Esophagus muscularis mucosa (tissue), 4 donors: ENCODE results near the gene OR10T2.

ENCODE experiments used
- EP300 ChIP-seq: sonication (generic); formaldehyde crosslinking; IDR thresholded peaks from one replicate; pipeline ENCODE4 v1.6.1; 2017; ENCODE audit warnings: antibody characterized with exemption
- POLR2A ChIP-seq: fragments of 450-650 bp; IDR thresholded peaks from one replicate; pipeline ENCODE4 v1.6.1; 2017; ENCODE audit warnings: antibody characterized with exemption, moderate library complexity, mild to moderate bottlenecking, low read depth
- POLR2AphosphoS5 ChIP-seq, 2 donors: sonication (generic); formaldehyde crosslinking; IDR thresholded peaks; one replicate each; pipeline ENCODE4 v1.6.1; 2017; ENCODE audit warnings: antibody characterized with exemption in 2 of 2
- TF ChIP-seq, protein P1 (sequence below), 3 experiments: fragments of 200-600 bp in 2 of 3; fragments of 450-650 bp in 1 of 3; sonication (generic) in 2 of 3; IDR thresholded peaks; one replicate each; pipeline ENCODE4 v1.5.1; 2017 to 2019; ENCODE audit warnings: antibody characterized with exemption in 3 of 3, mild to moderate bottlenecking in 2 of 3, moderate library complexity in 1 of 3

GRCh38 chr1:158407092-158407491 is 7.8 kb upstream of the OR10T2 start:
- TF ChIP-seq POLR2AphosphoS5 (IDR thresholded peaks at IDR 0.05) (no peak), POLR2A (no peak), EP300 (no peak)
- TF ChIP-seq, protein P1, sequence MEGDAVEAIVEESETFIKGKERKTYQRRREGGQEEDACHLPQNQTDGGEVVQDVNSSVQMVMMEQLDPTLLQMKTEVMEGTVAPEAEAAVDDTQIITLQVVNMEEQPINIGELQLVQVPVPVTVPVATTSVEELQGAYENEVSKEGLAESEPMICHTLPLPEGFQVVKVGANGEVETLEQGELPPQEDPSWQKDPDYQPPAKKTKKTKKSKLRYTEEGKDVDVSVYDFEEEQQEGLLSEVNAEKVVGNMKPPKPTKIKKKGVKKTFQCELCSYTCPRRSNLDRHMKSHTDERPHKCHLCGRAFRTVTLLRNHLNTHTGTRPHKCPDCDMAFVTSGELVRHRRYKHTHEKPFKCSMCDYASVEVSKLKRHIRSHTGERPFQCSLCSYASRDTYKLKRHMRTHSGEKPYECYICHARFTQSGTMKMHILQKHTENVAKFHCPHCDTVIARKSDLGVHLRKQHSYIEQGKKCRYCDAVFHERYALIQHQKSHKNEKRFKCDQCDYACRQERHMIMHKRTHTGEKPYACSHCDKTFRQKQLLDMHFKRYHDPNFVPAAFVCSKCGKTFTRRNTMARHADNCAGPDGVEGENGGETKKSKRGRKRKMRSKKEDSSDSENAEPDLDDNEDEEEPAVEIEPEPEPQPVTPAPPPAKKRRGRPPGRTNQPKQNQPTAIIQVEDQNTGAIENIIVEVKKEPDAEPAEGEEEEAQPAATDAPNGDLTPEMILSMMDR (IDR thresholded peaks at IDR 0.05), result no peak
